CD4-positive, alpha-beta T cell treated with Interleukin-6 for 4 hours (primary cell): ENCODE data around the gene BRINP2.

ENCODE experiments used
- DNase-seq: peaks from one replicate; pipeline ENCODE4 v3.0.0-alpha.2; 2020; ENCODE audit warnings: mixed read lengths

The BRINP2 gene, protein sequence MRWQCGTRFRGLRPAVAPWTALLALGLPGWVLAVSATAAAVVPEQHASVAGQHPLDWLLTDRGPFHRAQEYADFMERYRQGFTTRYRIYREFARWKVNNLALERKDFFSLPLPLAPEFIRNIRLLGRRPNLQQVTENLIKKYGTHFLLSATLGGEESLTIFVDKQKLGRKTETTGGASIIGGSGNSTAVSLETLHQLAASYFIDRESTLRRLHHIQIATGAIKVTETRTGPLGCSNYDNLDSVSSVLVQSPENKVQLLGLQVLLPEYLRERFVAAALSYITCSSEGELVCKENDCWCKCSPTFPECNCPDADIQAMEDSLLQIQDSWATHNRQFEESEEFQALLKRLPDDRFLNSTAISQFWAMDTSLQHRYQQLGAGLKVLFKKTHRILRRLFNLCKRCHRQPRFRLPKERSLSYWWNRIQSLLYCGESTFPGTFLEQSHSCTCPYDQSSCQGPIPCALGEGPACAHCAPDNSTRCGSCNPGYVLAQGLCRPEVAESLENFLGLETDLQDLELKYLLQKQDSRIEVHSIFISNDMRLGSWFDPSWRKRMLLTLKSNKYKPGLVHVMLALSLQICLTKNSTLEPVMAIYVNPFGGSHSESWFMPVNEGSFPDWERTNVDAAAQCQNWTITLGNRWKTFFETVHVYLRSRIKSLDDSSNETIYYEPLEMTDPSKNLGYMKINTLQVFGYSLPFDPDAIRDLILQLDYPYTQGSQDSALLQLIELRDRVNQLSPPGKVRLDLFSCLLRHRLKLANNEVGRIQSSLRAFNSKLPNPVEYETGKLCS

DNA sequence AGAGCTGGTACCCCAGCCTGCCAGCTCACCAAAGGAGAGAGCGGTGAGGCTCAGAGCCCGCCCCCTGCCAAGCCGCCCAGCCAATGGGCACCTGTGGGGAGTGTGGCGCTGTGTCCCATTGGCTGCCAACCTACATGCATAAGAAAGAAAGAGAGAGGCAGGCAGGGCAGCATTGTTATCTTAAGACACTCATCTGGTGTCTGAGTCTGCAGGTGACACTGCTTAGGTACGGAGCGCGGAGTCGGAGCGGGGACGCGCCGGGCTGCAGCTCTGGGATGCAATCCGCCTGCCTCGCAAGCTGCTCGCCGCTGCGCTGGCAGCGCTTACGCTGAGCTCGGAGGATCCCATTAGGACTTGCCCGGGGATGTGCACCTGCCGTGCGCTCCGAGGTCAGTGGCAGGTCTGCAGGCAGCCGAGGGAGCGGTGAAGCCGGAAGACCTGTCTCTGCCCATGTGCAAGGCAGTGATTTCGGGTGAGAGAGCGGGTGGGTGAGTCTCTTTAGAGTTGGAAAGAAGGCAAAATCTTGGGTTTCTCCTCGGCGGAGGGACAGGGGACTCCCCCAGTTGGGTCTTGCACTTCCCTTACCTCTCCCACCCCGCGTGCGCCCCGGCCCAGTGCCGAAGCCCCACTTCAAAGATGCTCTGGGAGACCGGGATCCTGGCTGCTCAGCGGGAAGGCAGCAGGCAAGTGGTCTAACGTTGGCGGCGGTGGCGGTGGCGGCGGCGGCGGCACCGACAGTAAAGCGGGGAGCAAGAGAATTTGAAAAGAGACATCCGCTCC lies at the start of gene BRINP2:
TSS of gene BRINP2 (plus strand) at position 203 of the 780 bp plus-strand sequence. CDS start 58,919 bp downstream, outside the sequence.
- no peak for DNase-seq

DNA sequence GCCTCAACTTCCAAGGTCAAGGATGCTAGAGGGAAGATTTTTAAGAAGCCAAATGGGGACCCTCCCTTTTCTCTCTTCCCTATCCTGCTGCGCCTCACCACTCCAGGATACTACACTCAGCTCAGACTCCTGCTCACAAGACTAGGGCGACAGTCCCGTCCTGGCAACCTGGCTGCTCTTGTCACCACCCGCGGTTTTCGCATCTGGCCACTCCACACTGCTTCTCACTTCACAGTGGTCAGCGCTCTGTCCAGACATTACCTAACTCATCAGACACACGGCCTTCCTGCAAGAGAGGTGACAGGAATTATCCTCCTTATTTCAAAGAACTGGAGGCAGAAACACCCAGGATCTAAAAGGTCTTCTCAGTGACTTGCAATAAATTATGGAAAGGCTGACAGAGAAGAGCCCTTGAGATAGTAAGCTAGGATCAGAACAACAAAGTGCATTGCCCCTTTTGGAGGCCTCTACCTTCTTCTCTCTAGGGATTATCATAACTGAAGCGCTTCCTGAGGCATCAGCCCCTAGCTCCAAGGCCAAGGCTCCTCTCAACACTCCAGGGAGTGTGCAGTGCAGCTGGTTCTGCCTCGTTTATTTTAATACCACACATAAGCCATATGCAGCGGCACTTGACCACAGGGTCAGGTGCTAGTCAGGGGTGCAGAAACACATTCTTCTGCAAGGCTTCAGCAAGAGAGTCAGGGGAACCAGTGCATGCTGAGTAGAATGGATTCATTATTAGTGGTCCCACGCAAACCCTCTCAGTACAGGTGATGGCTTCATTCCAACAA lies 48.1 kb upstream of the BRINP2 start:
- no peak for DNase-seq

DNA sequence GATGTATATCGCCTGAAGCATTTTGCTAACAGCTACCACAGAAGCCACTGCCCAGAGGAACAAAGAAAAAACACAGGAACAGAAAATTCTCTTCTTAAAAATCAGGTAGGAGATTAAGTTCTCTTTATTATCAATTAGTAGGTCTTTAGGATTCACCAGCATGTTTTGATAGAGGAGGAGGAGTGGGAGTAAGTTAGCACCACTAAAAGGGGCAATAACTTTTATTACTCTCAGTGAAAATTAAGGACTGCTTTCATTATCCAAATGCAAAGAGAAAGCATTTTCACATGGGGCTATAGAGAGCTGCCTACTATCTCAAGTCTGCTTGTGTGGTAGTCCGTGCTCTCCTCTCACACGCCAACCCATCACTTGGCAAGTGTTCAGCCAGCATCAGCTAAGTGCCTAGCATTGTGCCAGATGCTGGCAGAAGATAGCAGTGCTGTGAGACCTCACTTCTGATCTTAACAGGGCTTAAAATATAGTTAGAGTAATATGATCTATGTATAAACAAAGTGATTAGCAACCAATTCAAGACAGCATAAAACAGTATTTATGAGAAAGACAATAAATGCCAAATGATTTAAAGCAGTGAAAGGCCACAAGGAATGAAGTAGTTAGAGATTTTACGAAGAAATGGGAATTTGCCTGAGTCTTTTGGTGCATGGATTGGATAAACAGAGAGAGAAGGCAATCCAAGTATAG lies 46.0 kb upstream of the BRINP2 start:
- DNase-seq, result no peak

DNA sequence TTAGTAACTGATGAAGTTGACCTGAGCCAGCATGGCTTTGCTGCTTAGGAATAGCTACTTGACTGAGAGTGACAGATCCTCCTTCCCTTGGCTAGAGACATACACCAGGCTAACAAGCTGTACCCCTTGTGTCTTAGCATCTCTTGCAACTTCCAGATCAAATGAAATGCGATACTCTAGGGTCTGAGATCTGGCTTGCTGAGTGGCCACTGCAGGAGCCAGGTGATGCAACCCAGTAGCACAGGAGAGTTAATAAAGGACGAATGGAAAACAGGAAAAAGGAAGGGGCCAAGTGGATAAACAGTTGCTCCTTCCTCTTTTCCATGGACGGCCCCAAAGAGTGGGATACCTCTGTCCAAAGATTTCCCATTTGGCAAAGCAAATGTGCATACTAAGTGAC lies 44.5 kb upstream of the BRINP2 start:
- DNase-seq, result no peak

DNA sequence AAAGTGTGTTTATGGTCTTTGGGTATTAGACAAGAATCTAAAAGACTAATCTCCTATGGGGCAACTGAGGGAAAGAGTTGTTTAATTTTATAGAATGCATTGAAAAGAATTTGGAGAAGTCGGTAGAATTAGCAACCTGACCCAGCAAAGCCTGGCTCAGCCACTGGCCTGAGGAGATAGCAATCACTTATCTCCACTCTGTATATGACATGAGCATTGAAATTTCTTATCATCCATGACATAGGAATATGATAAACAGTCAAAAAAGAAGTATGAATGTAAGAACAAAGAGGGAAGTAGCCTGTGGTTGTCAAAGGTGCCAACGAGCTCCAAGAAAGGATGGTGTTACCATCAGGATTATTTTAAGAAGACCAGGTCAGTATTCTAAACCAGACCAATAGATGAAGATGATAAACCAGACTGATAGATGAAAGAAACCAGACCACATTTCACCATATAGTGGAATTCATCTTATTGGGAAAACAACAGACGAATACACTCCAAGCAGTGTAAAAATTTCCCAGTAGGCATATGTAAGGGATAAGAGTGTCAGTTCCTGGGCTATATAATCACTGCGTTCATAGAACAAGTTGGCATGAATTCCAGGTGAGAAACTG lies 42.0 kb upstream of the BRINP2 start:
- no peak for DNase-seq

DNA sequence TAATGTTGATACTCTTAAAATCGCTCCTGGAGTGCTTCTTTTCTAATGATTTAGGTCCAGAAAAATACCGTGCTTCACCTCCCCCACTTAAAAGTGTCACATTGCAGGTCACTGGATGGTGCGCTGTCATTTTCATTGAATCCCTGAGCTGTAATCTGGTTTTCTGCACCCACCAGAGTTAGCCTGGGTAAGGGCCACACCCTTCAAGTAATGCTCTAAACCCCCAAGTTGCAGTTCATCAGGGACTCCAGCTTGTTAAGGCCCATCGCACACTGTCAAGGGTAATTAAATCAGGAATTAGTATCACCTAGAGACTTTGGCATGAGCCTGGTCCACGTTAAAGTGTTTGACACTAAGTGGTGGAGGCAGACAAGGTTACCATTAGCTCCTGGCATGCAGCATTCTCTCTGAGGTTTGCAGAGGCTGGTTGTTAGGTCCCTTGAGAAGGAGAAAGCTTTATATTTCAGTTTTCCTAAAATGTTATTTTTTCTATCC lies 40.3 kb upstream of the BRINP2 start:
- DNase-seq, result no peak

DNA sequence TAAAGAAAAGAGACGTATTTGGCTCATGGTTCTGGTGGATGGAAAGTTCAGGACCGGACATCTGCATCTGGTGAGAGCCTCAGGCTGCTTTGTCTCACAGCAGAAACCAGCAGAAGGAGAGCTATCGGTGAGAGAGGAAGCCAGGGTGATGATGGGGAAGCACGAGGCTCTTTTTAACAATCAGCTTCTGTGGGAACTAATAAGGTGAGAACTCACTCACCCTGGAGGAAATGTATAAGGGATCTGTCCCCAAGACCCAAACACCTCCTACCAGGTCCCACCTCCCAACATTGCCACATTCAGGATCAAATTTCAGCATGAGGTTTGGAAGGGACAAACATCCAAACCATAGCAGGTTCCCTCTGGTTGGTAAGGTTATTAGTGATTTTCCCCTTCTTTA lies 39.0 kb upstream of the BRINP2 start:
- no peak for DNase-seq

DNA sequence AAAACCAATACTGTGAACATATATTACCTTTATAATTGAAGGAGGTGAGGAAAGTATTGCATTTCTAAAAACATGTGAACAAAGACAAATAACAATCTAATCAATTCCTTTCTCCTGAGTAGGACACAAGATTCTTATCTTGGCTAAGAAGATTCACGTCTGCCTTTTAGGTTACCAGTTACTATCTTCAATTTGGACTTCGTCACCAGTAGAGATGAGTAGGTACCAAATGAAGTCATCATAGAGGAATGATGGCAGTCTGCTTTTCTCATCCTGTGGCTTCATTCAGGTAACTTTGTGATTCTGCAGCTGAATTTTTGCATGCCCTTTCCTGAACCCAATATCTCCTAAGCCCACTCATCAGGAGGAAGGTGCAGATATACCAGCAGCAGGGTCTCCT lies 38.6 kb upstream of the BRINP2 start:
- no peak for DNase-seq

DNA sequence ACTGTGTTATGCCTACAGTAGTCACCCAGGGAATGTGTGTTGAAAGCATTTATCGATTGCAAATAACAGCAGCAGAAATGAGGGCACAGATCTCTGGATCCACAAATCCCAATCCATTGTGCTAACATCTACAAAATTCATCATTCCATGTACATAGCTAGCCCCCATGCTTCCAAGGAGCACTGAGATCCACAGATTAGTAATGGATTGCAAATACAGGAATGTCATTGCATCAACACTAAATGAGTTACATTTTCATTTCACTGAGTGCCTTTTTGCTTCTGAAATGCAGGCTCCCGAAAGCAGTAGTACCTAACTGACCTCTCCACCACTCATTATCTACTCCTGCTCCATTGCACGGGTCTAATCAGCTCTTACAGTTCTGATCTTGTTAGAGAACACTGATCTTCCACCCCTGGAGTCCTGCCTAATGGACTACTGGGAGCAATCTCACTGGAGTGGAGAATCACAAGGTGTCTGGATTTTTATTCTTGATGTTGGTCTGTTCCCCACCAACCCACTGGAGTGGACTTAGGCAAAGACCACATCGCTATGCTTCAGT lies 36.7 kb upstream of the BRINP2 start:
- no peak for DNase-seq

DNA sequence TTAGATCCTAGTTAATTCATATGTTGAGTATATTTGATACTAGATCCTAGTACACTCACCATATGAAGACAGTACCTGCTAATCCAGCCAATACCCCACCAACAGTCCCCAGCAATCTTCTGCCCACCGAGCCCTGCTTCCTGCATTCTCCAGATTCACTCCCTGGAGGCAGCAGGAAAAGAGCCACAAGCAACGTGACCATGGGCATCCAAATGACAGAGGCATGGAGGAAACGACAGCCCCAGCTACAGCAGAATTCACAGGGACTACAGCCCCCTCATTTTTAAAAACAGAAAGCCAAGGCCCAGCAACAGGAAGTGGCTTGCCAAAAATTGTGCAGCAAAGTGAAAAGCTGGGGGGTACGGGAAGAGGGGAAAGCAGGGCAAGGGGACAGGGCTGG lies 35.5 kb upstream of the BRINP2 start:
- no peak for DNase-seq

DNA sequence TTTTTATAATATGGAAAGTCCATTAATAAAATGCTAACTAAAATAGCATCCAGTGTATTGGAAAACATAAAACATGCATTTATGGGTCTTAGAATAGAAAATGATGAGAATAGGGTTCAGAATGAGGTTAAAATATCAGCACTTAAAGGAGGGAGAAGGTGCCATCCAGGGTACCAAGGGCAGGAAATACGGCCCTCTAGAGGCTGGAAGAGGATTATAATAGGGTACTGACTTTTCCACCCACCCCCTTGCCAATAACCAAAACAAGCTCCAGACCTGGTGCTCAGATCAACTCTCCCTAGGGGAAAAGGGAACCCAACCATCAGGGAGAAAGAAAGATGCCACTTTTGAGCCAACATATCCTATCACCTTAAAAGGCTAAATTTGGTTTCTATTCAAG lies 32.9 kb upstream of the BRINP2 start:
- no peak for DNase-seq

DNA sequence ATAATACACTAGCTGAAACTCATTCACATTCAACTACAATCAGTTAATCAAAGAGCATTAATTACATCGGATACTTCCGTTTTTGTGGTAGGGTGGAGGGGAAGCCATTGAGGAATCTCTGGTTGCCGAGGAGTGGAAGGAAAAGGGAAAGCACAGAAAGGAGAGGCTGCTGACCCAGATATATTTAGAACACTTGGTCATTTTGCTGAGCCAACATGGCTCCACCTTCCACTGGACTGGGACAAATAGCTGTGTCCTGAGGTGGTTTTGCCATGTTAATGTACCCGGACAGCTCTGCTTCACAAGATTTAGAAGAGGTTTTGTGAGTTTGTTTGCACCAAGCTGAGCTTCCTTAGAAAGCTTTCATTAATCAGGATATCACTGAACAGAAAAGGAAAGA lies 32.4 kb upstream of the BRINP2 start:
- DNase-seq, result no peak

DNA sequence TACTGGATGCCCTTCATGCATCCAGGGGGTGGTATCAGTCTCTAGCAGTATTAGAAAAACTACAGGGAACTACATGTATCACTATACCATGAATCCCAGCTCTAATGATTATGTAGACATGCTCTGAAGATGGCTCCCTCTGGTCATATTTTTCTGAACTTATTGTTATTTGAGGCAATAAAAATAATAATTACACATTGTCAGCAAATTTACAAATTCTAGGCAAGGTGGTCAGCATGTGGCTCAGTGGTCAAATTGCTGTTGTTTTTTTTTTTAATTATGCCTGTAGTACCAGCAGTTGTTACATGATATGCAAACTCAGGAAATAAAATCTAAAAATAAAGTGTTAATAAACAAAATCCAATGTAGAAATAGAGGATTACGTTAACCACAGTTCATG lies 28.7 kb upstream of the BRINP2 start:
- no peak for DNase-seq

DNA sequence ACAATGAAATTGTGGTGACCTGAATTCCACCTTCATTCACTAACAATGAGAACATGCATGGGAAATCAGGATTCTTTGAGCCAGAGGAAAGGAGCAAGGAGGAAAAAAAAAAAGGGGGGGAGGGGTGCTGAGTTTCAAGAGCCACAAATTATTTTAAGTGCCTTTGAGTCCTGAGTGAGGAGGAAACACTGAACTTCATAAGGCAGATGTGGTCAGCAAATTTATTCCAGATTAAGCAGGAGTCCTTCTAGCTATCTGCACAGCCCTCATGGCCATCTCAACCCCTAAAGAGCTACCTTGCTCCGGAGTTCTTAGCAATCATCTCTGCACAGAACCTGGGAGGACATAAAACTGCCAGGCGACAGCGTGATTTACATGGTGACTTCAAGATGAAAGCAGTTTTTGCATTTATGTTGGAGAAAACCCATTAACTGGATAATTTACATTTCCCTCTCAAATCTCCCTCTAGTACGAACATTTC lies 27.9 kb upstream of the BRINP2 start:
- DNase-seq, result no peak

DNA sequence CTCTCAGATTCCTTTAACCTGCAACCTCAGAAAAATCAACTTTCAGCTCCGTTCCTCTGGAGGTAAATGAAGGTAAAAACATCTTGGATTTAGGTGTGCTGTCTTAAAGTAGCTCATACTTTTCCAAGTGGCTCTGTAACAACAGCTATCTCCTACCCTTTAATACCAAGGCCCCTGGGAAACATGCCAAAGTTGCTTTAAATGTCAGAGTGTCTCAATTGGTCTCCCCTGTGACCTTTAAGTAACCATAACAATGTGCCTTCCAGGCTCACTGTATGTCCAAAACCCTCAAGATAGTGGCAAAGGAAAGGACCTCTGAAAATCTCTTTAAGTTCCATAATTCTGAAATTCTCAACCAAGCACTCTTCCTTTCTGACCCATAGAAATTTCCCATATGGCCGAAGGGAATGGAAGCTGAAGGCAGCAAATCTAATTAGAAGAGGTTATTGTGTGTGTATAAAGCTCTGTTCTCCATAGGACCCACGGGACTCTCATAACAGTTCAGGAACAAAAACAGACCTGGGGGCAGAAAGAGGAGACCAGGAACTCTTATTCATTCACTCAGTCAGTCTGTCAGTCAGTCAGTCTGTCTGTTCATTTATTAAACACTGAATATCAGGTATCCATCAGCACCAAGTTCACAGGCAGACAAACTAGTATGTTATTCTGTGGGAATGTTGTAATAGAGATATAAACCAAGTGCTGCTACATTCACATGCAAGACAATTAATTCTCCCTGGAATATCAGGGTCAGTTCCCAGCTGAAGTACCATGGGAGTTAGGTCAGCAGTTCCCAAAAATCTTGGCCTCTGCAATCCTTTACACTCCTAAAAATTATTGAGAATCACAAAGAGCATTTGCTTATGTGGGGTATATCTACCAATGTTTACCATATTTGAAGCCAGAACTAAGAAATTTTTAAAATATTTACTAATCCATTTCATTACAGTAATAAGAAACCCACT lies 25.4 kb upstream of the BRINP2 start:
- no peak for DNase-seq

DNA sequence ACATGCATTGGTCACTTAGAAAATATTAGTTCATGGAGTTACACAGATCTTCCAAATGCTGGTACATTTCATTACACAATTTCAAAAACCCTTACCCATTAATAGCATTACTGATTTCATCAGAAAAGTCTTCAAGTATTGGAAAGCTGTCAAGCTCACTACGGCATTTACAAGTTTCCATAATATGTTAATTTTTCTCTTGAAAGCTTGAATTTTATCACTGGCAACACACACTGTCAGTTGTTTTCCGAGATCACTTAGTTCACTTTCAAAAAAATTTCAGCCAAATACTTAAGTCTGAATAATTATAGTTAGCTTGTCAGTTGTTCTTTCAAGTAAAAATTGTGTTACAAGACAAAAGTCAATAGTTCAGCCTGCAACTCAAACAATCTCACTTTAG lies 24.3 kb upstream of the BRINP2 start:
- DNase-seq, result no peak

DNA sequence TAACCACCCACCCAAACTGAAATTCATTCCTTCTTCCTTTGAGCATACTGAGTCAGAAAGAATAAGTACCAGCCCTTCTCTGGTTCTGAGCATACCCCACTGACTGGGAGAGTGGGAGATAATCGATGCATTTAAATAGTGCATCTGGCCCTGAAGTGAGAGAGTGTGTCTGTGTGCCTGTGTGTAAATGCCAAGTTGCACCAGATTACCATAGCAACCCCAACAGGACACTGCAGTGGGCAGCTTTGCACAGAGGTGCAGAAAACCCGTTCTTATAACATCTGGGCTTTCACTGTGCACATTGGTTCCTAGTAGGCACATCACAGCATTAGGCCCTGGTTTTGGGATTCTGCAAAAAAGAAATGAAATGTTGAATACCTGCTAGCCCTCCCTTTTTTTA lies 8.5 kb upstream of the BRINP2 start:
- DNase-seq, result no peak

DNA sequence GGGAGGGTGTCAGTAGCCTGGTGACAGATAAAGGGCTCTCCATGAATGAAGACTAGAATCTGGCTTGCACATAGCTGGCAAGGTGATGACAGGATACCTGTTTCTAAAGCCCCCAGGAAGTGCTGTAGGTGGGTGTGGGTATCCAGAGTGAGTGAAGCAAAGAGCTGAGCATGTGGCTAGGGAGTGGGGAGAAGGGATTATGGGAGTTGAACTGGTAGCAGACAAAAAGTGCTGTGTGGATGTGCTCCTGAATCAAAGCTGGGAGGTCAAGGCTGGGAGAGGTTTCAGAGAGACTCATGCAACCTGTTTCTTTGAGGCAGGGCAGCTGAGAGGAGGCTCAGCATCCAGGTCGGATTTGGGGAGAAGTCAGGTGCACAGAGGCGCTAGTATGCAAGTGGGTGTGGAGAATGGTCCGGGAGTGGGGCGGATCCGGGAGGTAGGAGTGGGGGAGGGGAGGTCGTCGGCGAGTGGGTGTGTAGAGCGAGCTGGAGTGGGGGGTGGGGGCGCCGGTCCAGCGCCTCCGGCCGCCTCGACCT lies 6.8 kb upstream of the BRINP2 start:
- no peak for DNase-seq

DNA sequence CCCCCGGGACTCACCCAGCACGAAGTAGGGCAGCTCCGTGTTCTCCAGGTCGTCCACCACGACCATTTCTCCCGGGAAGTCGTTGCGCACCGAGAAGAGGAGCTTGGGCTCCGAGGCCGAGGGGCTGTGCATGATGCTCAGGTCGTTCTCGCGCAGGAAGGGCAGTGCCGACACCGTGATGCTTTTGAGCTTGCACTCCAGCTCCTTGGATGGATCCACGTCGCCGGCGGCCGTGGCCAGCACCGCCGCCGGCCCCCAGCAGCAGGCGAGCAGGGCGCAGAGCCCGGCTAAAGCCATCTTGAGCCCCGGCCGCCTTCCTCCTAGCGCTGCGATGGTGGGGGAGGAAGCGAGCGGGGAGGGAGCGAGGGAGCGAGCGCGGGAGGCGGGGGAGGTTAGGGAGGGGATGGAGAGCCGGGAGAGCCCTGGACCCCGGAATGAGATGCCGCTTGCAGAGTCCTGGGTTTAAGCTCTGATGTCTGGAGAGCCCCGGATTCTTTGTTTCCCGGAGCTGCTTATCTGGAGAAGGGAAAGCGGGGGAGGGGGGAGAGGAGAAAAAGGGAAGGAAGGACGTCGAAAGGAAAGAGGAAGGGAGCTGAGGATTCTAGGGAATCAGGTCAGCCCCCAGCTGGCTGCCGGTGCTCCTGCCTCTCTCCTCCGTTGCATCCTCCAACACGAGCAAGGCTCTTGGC lies 6.2 kb upstream of the BRINP2 start, which contains the start of gene ASTN1:
TSS of gene ASTN1 (minus strand) at position 333 of the 689 bp plus-strand sequence. CDS start at position 297, 36 bp downstream.
- DNase-seq, result no peak
